Measurements from ENCODE around the gene DDX54.

- TF ChIP-seq NFRKB (IDR thresholded peaks at IDR 0.05) (no peak), HDGF (IDR thresholded peaks at IDR 0.05; ENCODE audit: borderline replicate concordance) (no peak), FOXA1 (IDR thresholded peaks at IDR 0.05) (no peak), FOXK2 (IDR thresholded peaks at IDR 0.05) (no peak), ELF4 (IDR thresholded peaks at IDR 0.05) (no peak), ARNT (IDR thresholded peaks at IDR 0.05) (no peak), SP1 (IDR thresholded peaks at IDR 0.05) (no peak), CTBP1 (IDR thresholded peaks at IDR 0.05; ENCODE audit: borderline replicate concordance) (no peak)
Observed at GRCh38 chr12:113137861-113138783, 47.2 kb downstream of the DDX54 start.
